GM18951 (cell line): Measurements from ENCODE around the gene POLD1.
"Not testable (repeated sequence)": the region's sequence is repeated elsewhere in the genome, so short reads cannot be mapped to it uniquely, and the experiment has no call there.

Experiments used
- POLR2A ChIP-seq: IDR thresholded peaks from 4 replicates; pipeline ENCODE4 v1.6.1; 2011; ENCODE audit warnings: mild to moderate bottlenecking; ENCODE audit not compliant: insufficient read length, insufficient read depth; ENCODE audit errors: extremely low read depth
- in situ Hi-C: fragments of 300-500 bp; cut with MboI; formaldehyde crosslinking; loops from one replicate; pipeline ENCODE4 v1.12.0; 2022; ENCODE audit warnings: low sequenced_read_pairs, mixed read lengths, inconsistent platforms; ENCODE audit not compliant: unreplicated experiment

The POLD1 gene

GRCh38 chr19:50383852-50384684, at the start of gene POLD1:
TSS of gene POLD1 (plus strand) at chr19:50384347. CDS start at chr19:50398852, 14,505 bp downstream.
- TF ChIP-seq POLR2A, result peak; percentile 69
- in situ Hi-C loops, result no loop called here

- in situ Hi-C loops, result no loop called here
Observed at GRCh38 chr19:50334741-50335421, 49.3 kb upstream of the POLD1 start.

GRCh38 chr19:50337031-50337430, 47.1 kb upstream of the POLD1 start:
- in situ Hi-C loops, result not testable (repeated sequence)

More at GRCh38 chr19:50334741-50335421, 49.3 kb upstream of the POLD1 start:
- TF ChIP-seq POLR2A, result no peak

- in situ Hi-C loops, result no loop called here
- no peak for TF ChIP-seq POLR2A
Observed at GRCh38 chr19:50340331-50340730, 43.8 kb upstream of the POLD1 start.

GRCh38 chr19:50341091-50341564, 43.0 kb upstream of the POLD1 start:
- peak; percentile 15 for TF ChIP-seq POLR2A
- in situ Hi-C loops, result no loop called here

- in situ Hi-C loops, result no loop called here
- peak; percentile 54 for TF ChIP-seq POLR2A
Observed at GRCh38 chr19:50344661-50345318, 39.4 kb upstream of the POLD1 start.

GRCh38 chr19:50347089-50347581, 37.0 kb upstream of the POLD1 start:
- in situ Hi-C loops, result not testable (repeated sequence)

- TF ChIP-seq POLR2A, result no peak
- in situ Hi-C loops, result loop anchor here (25.0 kb wide), 1 partner anchor 438 kb away; the partner anchor contains the start of gene ACP4
Observed at GRCh38 chr19:50349277-50350057, 34.7 kb upstream of the POLD1 start.

- no peak for TF ChIP-seq POLR2A
- in situ Hi-C loops, result loop anchor here (25.0 kb wide), 1 partner anchor 435 kb away; the partner anchor contains the start of gene ACP4
Observed at GRCh38 chr19:50352242-50352641, 31.9 kb upstream of the POLD1 start.

- in situ Hi-C loops, result loop anchor here (25.0 kb wide), 1 partner anchor 434 kb away; the partner anchor contains the start of gene ACP4
Observed at GRCh38 chr19:50353487-50353880, 30.7 kb upstream of the POLD1 start.

GRCh38 chr19:50356691-50357177, 27.4 kb upstream of the POLD1 start:
- in situ Hi-C loops, result loop anchor here (25.0 kb wide), 1 partner anchor 431 kb away; the partner anchor contains the start of gene ACP4

More at GRCh38 chr19:50356691-50357177, 27.4 kb upstream of the POLD1 start:
- no peak for TF ChIP-seq POLR2A
